Stimulated activated CD4-positive, alpha-beta T cell treated with anti-CD3 and anti-CD28 coated beads, TNF-alpha, amount 100 ng/mL, for 4 hours (primary cell): Measurements from ENCODE around the gene ASTN2.

ENCODE experiments used
- DNase-seq, 3 experiments: peaks; one replicate each; pipeline ENCODE4 v3.0.0-alpha.2; 2020; ENCODE audit warnings: low read depth in 3 of 3

The ASTN2 gene

GRCh38 chr9:116572095-116572748 lies 842.6 kb downstream of the ASTN2 start:
- peak in 1 of 3 experiments; percentile 0 for DNase-seq

DNA sequence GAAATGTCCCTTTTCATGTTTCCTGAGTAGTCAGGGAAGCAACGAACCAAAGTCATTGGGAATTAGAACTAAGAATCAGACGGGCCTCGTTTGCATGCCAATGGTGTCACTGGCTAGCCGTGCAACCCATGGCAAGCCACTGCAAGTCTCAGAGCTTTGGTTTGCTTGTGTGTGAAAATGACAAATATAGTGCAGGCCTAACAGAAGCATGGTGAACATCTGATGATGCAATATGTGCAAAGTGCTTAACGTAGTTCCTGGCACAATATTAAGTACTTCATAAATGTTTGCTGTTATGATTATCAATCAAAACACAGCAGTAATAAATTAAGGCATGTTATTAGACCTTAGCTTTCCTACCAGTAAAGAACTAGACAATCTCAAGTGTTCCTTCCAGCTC lies 845.7 kb downstream of the ASTN2 start:
- DNase-seq, result no peak

DNA sequence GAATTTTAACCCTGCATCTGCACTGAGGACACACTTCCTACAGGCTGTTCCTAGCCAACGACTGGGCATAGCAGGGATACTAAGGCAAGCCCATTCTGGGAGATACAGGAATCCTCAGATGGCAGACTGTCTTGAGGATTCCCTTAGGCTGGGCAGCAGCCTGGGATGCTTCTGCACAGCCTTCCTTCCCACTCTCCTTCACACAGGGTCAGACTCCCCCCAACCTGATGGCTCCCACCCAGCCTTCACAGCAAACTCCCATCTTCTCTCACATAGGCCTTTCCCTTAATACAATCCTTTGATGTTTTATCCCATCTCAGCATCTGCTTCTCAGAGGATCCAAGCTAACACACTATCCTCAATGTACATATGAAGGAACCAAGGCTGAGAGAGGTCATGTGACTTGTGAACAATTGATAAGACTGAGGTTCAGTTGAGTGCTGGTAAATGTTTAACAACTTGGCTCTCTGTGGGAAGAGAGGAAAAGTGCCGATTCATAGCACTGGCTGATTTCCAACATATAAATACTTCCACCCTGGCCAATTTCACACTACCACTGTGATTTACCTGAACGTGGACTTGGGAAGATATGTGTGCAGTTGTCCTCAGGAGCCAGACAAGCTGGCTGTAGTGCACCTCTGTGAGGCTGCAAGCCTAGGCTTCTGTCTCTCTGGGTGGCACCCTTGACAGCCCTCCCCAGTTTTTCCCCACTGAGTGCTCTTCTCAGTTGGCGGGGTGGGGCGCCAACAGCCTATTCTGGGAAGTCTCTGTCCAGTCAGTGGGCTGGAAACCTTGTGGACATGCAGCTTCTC lies 848.0 kb downstream of the ASTN2 start:
- no peak for DNase-seq

- DNase-seq, result no peak
Measured at GRCh38 chr9:116565986-116566385, 848.9 kb downstream of the ASTN2 start.

- DNase-seq, result no peak
Measured at GRCh38 chr9:116564266-116564793, 850.5 kb downstream of the ASTN2 start.

GRCh38 chr9:116558818-116559540 lies 855.9 kb downstream of the ASTN2 start:
- no peak for DNase-seq

DNA sequence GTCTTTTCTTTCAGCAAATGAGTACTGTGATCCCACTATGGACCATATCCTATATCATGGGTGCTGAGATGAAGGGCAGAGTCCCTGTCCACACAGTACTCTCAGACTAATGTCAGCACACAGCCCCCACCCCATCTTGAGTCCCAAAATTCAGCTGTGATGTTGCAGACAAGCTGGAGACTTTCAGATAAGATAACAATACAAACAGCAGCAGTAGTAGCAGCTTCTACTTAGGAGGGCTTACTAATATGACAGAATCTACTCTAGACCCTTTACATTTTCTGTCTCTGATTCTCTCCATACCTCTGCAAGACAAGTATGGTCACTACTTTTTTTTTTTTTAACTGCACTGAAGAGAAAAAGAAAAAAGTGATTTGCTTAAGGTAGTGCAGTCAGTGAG lies 856.8 kb downstream of the ASTN2 start:
- no peak for DNase-seq

DNA sequence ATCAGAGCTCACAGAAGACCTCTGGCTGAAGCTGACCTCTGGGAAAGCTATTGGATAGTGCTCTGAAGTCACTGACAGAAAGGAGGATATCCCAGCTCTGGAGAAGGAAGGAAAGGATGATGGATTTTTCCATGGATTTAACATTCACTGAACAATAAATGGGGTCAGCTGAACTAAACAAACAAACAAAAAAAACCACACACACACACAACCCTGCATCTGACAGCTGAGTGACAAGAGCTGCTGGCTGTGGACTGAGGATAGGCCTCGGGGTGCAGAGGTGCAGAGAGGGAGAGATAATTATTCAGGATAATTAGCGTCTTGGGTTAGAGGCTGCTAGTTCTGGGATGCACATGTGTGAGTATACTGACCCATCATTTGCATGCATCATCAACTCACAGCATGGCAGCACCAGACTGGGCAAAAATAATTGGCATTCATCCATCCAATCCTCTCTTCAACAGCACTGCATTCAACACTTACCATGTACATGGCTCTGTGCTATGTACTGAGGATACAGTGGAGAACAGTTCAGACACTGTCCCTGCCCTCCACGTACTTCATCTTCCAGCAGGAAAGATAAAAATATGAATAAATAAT lies 859.2 kb downstream of the ASTN2 start:
- no peak for DNase-seq

GRCh38 chr9:116555119-116555518 lies 859.7 kb downstream of the ASTN2 start:
- DNase-seq, result no peak

GRCh38 chr9:116550696-116551436 lies 864.0 kb downstream of the ASTN2 start:
- DNase-seq, result no peak

- no peak for DNase-seq
Measured at GRCh38 chr9:116549786-116550660, 864.8 kb downstream of the ASTN2 start.

DNA sequence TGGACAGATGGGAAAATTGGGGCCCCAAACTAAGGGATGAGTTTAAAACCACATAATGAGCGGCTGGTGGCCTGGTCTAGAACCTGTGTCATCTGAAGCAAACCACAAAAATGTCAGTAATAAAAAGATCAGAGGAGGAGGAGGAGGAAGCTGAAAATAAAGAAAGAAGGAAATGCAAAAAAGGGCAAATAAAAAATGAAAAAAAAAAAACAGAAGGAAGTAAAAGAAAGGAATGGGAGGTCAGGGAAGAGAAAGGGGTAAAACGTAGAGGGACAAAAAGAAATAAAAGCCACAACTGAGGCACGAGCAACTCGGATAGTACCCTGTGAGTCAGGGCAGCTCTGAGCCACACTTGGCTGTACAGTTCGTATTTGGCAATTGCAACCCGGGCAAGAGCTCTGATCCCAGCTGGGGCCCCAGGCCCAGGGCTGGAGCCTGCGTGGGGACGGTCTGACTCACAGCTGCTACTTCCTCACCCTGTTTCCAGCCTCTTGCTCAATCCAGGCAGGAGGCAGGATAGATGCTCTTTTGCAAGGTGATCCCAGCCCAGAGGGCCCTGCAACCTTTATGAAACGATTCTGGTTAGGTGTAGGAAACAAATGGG lies 865.7 kb downstream of the ASTN2 start:
- no peak for DNase-seq

DNA sequence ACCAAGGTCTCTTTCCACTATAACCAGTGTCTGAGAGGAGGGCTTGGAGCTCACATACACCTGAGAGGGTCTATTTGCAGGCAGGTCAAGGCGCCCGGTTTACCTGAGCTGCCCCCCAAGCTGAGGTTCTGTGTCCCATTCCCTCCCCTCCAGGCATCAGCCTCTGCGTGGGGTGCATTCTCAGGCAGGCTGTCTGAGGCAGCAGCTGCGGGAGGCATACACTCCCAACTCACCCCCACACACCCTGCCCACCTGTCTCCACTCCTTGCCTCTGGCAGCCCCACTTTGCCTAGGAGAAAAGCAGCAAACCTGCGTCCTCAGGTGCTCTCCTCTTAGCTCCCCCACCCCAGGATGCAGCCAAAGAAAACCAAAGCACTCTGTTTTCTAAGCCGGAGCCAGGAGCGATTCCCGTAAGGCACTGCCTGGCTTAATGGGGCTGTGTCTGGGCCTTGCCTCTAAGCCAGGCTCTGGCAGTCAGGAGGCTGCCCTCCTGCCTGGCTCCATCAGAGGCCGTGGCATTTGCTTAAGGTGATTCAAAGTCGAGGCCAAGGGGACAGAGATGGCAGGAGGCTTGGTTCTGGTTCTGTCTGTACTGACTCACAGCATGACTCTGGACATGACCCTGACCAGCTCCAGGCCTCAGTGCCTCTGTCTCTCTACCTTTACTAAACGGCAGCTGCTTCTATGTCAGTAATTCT lies 867.0 kb downstream of the ASTN2 start:
- no peak for DNase-seq

- DNase-seq, result no peak
Measured at GRCh38 chr9:116546711-116547581, 867.9 kb downstream of the ASTN2 start.

DNA sequence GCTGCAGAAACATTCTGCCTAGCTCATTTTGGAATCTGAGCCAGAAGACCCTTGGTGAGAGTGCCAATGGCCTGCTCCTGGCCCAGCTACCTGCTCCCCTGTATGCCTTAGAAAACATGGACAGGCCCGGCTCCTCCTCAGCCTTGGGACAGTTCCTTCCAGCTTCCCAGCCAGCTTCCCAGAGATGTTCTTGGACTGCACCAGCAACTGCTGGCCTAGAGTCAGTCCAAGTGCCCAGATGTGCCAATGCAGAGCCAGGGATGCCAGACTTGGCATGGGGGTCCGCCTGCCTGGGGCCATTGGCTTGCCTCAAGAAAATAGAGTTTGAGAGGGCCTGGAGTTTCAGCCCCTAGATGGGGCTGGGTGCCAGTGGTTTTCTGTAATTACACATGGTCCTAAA lies 870.0 kb downstream of the ASTN2 start:
- no peak for DNase-seq

- DNase-seq, result no peak
Measured at GRCh38 chr9:116543731-116544400, 871.0 kb downstream of the ASTN2 start.

DNA sequence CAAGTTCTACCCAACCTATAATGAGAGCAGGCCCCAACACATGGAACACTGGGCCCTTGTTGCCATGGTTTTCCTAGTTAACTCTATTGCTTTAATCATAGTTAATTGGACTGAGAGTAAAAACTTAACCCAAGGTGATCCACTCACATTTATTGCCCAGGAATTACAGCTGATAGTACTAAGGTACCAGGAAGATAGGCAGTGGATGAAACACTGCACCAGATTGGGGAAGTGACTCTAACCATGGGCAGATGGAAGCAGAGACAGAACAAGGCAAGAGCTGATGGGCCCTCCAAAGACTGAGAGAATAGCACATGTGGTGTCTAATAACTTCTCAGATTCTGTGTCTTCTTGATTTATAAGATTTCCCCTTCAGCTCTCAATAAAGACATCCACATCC lies 873.5 kb downstream of the ASTN2 start:
- no peak for DNase-seq

DNA sequence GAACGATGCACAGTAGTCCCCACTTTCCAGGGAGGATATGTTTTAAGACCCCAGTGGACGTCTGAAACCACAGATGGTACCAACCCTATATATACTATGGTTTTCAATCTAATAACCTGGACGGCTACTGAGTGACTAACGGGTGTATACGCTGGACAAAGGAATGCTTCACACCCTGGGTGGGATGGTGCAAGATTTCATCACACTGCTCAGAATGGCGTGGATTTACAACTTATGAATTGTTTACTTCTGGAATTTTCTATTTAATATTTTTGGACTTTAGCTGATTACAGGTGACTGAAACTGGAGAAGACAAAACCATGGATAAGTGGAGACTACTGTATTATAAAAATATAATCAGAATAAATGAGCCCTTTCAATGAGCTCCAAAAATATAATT lies 875.3 kb downstream of the ASTN2 start:
- no peak for DNase-seq
